NCI-H1417 (cell line): ENCODE measurements around the gene KIFC1.
"Not testable (repeated sequence)": the region's sequence is repeated elsewhere in the genome, so short reads cannot be mapped to it uniquely, and the experiment has no call there.

Experiments used
- DNase-seq, 3 experiments: peaks; one replicate each; lab custom pipeline; 2025; lab: John Stamatoyannopoulos, UW

Gene KIFC1

DNA sequence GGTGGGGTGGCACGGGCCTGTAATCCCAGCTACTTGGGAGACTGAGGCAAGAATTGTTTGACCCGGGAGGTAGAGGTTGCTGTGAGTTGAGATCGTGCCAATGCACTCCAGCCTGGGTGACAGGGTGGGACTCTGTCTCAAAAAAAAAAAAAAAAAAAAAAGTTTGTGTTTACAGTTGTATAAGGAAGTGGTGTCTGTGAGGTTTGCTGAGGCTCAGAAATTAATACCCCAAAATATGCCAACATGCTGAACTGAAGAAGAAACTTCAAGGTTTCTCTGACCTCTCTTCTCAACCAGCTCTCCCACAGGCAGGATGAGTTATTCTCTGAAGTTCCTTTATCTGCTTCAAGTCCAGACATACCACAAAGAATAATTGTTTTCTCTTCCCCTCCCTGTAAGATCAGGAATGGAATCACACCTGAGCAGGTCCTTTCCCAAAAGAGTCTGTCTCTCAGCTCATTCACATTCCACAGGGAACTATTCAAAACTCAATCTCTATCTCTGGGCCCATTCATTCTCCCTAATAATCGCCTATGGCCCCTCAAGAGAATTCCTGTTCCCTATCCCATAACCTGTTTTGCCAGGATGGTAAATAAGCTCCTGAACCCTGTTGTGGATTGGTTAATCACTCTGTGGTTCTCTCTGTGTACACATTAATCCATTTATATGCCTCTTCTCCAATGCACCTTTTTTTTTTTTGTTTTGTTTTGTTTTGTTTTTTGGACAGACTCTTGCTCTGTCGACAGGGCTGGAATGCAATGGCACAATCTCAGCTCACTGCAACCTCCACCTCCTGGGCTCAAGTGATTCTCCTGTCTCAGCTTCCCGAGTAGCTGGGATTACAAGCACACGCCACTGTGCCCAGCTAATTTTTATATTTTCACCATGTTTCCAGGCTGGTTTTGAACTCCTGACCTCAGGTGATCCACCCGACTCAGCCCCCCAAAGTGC is 17.4 kb upstream of the KIFC1 start:
- no peak for DNase-seq

DNA sequence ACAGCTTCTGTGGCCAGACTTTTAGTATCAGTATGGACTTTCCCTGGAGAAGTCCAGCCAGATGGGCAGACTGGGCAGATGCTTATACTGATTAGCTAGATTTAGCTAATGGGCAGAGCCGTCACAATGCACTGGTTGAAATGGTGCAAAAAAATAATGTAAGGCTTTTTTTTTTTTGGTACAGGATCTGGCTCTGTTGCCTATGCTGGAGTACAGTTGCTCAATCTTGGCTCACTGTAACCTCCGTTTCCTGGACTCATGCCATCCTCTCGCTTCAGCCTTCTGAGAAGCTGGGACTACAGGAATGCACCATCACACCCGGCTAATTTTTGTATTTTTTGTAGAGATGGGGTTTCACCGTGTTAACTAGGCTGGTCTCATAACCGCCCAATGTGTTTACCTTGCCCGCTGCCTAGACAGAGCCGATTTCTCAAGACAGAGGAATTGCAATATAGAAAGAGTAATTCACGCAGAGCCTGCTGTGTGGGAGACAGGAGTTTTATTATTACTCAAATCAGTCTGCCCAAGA is 16.4 kb upstream of the KIFC1 start:
- DNase-seq = no peak

DNA sequence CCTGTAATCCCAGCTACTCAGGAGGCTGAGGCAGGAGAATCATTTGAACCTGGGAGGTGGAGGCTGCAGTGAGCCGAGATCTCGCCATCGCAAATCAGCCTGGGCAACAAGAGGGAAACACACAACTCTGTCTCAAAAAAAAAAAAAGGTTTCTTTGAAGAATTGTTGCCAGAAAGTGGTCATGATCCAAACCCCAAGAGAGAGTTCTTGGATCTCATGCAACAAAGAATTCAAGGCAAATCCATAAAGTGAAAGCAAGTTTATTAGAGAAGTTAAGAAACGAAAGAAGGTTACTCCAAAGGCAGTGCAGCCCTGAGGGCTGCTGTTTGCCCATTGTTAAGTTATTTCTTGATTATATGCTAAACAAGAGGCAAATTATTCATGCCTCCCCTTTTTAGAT is 14.5 kb upstream of the KIFC1 start:
- no peak for DNase-seq

DNA sequence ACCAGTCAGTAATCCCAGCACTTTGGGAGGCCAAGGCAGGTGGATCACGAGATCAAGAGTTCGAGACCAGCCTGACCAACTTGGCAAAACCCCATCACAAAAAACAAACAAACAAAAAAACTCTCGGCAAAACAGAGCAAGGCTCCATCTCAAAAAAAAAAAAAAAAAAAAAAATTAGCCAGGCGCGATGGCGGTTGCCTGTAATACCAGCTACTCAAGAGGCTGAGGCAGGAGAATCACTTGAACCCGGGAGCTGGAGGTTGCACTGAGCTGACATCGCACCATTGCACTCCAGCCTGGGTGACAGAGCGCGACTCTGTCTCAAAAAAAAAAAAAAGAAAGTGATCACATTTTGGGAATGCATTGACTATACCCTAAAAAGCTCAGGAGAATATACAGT is 12.4 kb upstream of the KIFC1 start:
- DNase-seq = not testable (repeated sequence)

DNA sequence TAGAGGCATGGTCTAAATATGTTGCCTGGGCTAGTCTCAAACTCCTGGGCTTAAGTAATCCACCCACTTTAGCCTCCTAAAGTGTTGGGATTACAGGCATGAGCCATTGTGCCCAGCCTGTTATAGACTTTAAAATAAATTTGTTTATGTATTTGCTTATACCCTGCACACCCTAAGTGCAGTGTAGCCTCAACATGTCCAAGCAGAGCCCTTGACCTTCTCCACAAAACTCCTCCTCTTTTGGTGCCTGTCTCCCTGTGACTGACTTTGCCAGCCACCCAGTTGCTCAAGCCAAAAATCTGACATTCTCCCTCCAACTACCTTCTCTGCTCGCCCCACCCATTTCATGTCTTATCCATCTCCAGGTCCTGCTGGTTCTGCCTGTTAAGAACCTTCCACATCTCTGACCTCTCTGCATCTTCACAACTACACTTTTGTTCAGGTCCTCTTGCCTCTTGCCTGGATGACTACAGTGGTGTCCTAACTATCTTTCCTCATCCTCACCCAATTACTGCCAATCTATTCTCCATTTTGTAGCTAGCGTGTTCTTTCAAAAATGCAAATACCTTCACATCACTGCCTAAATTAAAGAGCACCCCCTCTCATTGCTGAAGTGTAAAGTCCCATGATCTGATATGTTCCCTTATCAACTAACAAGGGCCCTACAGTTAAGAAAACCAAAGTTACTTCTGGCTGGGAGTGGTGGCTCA is 11.2 kb upstream of the KIFC1 start:
- no peak for DNase-seq

DNA sequence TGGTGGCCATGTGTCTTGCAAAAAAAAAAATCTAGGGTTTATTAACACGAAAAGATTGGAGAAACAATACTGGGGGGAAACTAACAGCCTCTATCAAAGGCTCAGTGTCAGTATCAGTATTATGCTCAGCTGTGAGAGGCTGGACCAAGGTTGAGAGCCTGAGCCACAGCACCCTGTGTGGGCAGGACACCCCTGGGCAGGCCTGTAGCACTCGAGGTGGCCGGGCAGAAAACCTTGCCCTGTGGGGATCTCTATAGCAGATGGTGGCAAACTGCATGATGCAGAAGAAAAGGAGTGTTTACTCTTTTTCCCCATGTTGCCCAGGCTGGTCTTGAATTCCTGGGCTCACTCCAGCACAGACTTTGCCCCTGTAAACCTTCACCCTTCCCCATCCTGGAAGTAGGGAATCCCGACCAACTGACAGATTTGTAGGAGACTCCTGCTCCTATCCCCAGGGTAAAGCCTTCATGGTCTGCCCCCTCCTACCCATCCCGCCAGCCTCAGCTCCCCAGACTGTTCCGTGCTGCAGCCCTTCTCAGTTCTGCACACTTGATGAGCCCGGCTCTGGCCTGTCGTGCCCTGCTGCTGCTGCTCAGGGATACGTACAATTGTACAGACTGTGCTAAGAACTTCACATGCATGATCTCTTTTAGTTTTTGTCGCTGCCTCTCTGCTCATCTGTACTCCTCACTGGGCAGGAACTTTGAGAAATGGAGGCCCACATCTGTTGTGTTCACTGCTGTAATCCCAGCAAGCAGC is 8.0 kb upstream of the KIFC1 start:
- DNase-seq = no peak

DNA sequence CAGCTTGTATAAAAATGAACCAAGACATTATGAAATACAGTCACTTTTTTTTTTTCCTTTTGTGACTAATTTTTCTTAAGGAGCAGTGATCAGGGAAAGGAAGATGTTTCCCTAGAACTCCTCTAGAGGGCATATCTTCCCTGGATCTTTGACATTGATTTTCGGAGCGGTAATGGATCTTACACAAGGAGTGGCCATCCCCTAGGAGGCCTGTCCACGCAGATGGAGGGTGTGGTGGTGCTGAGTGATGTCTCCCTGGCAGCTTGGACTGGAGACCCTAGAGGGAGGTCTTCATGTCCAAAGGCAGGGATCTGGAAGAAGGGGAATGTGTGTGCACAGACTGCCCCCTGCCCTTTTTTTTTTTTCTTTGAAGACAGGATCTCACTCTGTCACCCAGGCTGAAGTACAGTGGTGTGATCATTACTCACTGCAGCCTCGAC is 7.0 kb upstream of the KIFC1 start:
- DNase-seq = no peak

DNA sequence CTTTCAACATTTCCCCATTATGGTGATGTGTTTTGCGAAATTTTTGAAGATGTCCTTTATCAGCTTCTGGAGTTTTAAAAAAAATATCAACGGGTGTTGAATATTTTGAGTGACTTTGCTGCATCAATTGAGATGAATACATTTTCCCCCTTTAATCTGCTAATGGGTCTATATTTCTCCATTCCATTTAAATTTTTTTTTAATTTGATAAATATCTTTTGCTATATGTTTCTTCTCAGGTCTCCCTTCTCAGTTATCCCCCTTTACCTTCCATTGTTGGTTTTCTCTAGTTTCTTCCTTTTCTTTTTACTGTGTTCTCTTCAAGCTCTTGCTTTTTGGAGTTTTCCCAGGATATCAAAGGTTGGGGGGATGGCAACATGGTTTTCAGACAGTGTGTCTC is 1.4 kb upstream of the KIFC1 start:
- DNase-seq = no peak

DNA sequence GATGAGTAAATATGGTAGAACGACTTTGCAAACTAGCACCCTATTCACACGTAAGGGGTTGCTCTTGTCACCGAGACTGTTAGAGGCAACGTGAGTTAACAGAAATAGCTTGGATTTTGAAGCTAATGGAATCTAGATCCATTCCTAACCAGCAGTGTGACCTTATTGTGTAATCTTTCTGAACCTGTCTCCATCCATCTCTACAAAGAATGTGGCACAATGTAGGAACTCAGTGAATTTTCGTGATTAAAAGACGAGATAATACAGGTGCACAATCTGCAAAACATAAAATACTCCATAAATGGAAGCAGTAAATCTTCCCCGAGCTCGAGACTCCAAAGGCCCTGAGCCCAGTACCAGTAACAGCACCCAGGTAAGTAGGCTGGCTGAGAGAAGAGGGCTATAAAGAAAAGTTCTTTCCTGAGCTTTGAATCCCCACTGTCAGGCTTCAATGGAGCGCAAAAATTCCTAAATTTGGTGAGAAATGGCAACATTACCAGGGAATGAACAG is 801 bp upstream of the KIFC1 start:
- DNase-seq = no peak

DNA sequence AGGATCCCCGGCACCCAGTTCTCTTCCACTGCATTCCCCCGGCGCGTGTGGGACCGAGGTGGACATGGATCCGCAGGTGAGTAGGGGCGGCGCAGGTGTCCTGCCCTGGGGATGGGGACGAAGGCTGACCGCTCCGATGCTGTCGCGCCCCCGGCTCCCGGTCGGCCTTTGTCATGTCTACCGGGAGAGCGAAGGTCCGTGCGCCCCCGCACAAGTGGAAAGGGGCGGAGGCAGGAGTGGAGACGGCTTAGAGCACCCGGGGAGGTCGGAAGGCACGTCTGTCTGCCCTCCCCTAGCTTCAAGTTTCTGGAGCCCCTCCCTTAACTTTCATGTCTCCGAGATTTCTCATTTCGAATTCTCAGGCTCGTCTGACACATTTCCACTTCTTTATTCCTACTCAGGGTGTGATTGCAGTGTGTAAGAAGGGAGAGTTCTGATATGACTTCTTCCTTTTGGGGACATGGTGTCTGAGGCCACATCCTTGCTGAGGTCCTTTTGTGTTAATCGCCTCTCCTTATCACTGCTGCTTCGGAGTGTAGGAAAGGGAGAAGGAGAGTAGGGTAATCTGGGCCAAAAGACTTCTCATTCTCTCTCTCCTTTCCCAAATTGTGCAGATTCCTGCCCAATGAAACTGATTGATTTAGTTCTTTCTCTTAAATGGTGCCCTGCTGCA is 435 bp downstream of the KIFC1 start:
- peak in 2 of 3 experiments; percentile 53 to 69 for DNase-seq

DNA sequence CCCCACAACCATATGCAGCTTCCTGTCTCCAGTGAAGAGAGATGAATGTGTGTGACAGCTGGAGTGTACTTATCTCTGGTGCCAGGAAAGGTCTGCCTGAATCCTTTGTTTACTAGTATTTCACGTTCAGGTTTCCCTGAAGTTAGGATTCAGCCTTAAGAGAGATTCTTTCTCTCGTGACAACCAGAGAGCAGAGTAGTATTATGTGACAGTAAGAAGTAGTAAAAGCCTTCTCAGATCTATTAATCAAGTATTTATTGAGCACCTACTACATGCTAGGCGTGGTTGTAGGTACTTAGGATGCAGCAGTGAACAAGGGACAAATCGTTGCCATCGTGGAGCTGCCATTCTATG is 949 bp downstream of the KIFC1 start:
- peak in 1 of 3 experiments; percentile 20 for DNase-seq

DNA sequence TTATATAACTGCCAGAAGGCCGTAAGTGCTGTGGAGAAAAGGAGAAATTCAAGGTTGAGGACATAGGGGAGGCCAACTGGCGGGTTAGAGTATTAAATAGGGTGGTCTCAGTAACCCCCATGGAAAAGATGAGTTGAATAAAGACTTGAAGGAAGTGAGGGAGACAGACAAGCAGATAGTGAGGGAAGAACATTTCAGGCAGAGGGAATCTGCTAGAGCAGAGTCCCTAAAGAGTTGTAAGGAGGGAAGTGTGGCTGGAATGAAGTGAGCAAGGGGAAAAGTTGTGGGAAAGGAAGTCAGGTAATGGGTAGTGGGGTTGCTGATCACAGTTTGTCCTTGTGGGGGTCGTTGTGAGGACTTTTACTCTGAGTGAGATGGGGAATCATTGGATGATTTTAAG is 1.4 kb downstream of the KIFC1 start:
- DNase-seq = no peak

DNA sequence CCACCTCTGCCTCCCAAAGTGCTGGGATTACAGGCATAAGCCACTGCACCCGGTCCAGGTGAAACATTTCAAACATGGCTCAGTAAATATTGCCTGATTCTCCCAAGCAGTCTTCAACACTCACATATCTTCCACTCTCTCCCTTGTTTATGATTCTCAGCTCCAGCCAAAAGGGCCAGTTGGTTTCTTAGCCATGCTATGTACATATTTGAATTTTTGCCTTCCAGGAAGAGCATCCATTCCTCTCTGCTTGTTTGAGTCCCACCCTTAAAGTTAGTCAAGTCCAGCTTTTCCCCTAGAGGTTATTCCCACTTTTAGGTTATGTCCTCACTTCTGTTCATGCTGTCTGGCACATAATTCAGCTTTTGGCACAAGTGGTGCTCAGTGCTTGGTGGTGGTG is 5.9 kb downstream of the KIFC1 start:
- DNase-seq = no peak

DNA sequence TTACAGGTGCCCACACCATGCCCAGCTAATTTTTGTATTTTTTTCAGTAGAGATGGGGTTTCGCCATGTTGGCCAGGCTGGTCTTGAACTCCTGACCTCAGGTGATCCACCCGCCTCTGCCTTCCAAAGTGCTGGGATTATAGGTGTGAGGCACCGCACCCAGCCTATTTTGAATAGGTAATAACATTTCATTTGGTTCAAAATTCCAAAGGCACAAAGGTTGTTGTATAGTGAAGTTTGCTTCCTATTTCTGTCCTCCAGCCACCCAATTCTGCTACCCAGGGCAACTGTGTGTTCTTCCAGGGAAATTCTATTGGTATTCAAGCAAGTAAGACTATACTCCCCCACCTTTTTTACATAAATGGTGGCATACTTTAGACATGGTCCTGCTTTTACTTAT is 7.0 kb downstream of the KIFC1 start:
- not testable (repeated sequence) for DNase-seq

DNA sequence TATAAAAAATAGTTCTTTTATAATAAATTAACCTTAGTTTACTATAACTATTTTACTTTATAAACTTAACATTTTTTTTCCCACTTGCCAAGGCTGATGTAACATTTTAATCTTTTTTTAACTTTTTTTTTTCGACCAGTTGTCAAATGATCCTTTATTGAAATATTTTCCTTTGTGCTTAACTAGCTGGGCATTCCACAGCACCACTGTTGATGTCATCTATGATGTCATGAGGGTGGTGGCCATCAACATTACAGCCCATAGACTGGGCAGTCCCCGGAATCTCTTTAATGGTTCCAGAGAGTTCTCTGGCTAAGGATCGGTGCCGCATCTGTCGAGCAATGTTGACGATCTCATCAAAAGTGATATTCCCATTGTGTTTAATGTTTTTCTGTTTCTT is 8.3 kb downstream of the KIFC1 start:
- DNase-seq = not testable (repeated sequence)

DNA sequence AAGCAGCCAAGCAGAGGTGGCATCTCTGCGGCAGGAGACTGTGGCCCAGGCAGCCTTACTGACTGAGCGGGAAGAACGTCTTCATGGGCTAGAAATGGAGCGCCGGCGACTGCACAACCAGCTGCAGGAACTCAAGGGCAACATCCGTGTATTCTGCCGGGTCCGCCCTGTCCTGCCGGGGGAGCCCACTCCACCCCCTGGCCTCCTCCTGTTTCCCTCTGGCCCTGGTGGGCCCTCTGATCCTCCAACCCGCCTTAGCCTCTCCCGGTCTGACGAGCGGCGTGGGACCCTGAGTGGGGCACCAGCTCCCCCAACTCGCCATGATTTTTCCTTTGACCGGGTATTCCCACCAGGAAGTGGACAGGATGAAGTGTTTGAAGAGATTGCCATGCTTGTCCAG is 13.3 kb downstream of the KIFC1 start:
- no peak for DNase-seq

DNA sequence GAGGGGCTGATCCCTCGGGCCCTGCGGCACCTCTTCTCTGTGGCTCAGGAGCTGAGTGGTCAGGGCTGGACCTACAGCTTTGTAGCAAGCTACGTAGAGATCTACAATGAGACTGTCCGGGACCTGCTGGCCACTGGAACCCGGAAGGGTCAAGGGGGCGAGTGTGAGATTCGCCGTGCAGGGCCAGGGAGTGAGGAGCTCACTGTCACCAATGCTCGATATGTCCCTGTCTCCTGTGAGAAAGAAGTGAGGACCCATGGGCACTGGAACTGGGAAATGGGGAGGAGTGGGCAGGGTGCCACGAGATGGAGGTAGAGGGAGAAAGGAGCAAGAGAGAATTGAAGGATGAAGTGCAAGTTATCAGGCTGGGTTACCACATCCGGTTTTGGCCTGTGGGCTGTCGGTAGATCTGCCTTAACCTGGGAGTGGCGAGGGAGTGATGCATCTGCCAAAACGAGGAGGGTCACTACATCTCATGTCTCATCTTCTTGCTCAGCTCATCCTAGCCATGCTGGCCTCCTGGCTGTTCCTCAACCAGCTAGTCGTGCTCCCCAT is 13.8 kb downstream of the KIFC1 start:
- DNase-seq = no peak

DNA sequence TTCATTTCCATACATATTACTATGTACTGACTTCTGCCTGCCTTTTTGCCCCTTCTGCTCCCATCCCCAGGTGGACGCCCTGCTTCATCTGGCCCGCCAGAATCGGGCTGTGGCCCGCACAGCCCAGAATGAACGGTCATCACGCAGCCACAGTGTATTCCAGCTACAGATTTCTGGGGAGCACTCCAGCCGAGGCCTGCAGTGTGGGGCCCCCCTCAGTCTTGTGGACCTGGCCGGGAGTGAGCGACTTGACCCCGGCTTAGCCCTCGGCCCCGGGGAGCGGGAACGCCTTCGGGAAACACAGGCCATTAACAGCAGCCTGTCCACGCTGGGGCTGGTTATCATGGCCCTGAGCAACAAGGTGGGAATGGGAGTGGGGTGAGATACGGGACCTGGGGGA is 14.5 kb downstream of the KIFC1 start:
- DNase-seq = no peak

DNA sequence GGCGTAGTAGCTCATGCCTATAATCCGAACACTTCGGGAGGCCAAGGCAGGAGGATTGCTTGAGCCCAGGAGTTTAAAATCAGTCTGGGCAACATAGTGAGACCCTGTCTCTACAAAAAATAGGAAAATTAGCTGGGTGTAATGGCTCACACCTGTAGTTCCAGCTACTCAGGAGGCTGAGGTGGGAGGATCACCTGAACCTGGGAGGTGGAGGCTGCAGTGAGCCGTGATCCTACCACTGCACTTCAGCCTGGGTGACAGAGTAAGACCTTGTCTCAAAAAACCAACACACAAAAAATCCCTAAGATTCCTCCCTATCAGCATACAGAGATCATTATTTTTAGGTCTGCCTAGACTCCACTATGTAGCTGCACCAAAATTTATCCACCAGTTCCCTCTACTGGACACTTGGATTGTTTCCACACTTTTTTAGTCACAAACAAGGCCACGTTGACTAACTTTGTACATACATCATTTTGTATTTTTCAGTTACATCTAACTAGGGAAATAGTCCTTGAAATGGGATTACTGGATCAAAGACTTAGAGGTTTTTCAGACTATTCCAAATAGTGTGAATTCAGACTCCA is 15.6 kb downstream of the KIFC1 start:
- peak in 1 of 3 experiments; percentile 9 for DNase-seq

DNA sequence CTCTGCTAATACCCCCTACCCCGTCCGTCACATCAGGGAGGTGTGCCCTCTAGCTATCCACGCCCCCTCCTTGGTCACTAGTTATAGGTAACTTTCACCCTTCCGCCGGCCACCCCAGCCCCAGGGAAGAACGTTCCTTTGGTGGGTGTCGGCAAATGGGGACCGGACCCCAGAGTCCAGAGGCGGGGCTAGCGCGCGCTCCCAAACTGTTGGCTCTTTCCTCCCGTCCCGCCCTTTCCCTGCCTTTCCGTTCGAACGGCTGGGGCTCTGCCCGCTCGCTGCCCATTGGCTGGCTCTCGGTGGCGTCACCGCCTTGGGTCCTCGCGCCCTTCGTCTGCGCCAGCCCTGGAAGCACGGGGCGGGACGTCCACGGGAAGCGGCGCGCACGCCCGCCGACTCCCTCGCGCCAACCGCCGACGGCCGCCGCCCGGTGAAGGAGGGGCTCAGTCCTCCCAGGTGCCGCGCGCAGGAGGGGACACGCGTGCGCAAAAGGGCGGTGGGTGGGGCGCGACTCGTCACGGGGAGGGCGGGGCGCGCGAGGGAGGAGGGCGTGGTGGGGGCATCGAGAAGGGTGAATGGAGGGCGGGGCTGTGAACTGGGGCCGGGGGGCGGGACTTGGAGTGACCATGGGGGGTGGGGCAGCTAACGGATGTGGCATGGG is 18.6 kb downstream of the KIFC1 start:
- DNase-seq = peak; percentile 96 to 98 (median 97)
